H1 (cell line): ENCODE measurements around the gene RNF123. TPM values are rescaled to one million over a fixed set of nuclear protein-coding genes. Genes with fewer than 3 reads are reported as not detected.

Experiments used
- CTCF ChIA-PET: fragments of 300-600 bp; sonication (Branson Sonifier 250); formaldehyde crosslinking; loops from one replicate; lab custom pipeline; 2021; ENCODE audit not compliant: partially characterized antibody; lab: Charles Lee
- POLR2A ChIA-PET: fragments of 300-600 bp; sonication (Branson Sonifier 250); formaldehyde crosslinking; loops from one replicate; lab custom pipeline; 2021; ENCODE audit warnings: inconsistent platforms; ENCODE audit not compliant: partially characterized antibody; lab: Charles Lee
- DNase-seq, 2 experiments: peaks; one replicate each; pipeline versions ENCODE4 v3.0.0 to v3.0.0-alpha.2; 2010 to 2022; ENCODE audit warnings: low spot score in 2 of 2, low read depth in 1 of 2, mixed read lengths in 1 of 2
- FAIRE-seq: peaks from 2 replicates; lab custom pipeline; 2011; peaks lifted over from hg19 to GRCh38; lab: Jason Lieb, UNC
- H2AFZ ChIP-seq: 2 replicates; pipeline ENCODE4 v1.8.1; 2012; ENCODE audit warnings: low read length, inconsistent platforms
- H2AK5ac ChIP-seq: 2 replicates; pipeline ENCODE4 v1.6.1; 2013; ENCODE audit warnings: low read depth, low read length
- H2BK120ac ChIP-seq: replicated peaks from 2 replicates; pipeline ENCODE3; 2013; ENCODE audit warnings: low read depth, low read length, inconsistent platforms
- H2BK12ac ChIP-seq: 2 replicates; pipeline ENCODE4 v1.6.1; 2013; ENCODE audit warnings: low read depth, low read length
- H2BK15ac ChIP-seq: 2 replicates; pipeline ENCODE4 v1.6.1; 2013; ENCODE audit warnings: low read length
- H2BK20ac ChIP-seq: 2 replicates; pipeline ENCODE4 v1.6.1; 2013; ENCODE audit warnings: low read length
- H2BK5ac ChIP-seq: 2 replicates; pipeline ENCODE4 v1.6.1; 2013; ENCODE audit warnings: low read depth, low read length
- H3K14ac ChIP-seq: 2 replicates; pipeline ENCODE4 v1.6.1; 2013; ENCODE audit warnings: inconsistent platforms; ENCODE audit not compliant: insufficient read length
- H3K18ac ChIP-seq: 2 replicates; pipeline ENCODE4 v1.6.1; 2013; ENCODE audit warnings: low read length; ENCODE audit errors: extremely low read depth
- H3K23ac ChIP-seq: 2 replicates; pipeline ENCODE4 v1.6.1; 2013; ENCODE audit warnings: inconsistent platforms; ENCODE audit not compliant: insufficient read length
- H3K23me2 ChIP-seq: 2 replicates; pipeline ENCODE4 v1.6.1; 2013; ENCODE audit warnings: low read depth, low read length
- H3K27ac ChIP-seq: 2 replicates; pipeline ENCODE4 v1.6.1; 2011; ENCODE audit warnings: low read depth, low read length, inconsistent platforms
- H3K27me3 ChIP-seq, 4 experiments: replicated peaks in 1 of 4; 1 replicate in 1 of 4; 2 replicates in 3 of 4; pipeline versions ENCODE4 v1.6.1 to v1.8.1; 2011 to 2013; ENCODE audit warnings: low read length in 3 of 4, mild to moderate bottlenecking in 3 of 4, inconsistent platforms in 2 of 4, mixed read lengths in 2 of 4, moderate library complexity in 1 of 4; ENCODE audit not compliant: control insufficient read depth in 3 of 4, insufficient read depth in 3 of 4; ENCODE audit errors: extremely low read depth in 1 of 4
- H3K36me3 ChIP-seq, 4 experiments: 2 replicates each; pipeline versions ENCODE4 v1.6.1 to v1.8.1; 2011 to 2013; ENCODE audit warnings: mild to moderate bottlenecking in 4 of 4, low read length in 3 of 4, moderate library complexity in 2 of 4, control low read depth in 1 of 4, inconsistent platforms in 1 of 4; ENCODE audit not compliant: insufficient read depth in 4 of 4, control insufficient read depth in 2 of 4
- H3K4ac ChIP-seq: replicated peaks from 2 replicates; pipeline ENCODE3; 2013; ENCODE audit warnings: low read length, low read depth, mixed read lengths, inconsistent platforms; ENCODE audit not compliant: insufficient read length
- H3K4me1 ChIP-seq, 4 experiments: replicated peaks in 1 of 4; 1 replicate in 1 of 4; 2 replicates in 3 of 4; pipeline versions ENCODE4 v1.6.1 to v1.8.1; 2011 to 2013; ENCODE audit warnings: low read length in 3 of 4, inconsistent platforms in 2 of 4, mixed read lengths in 1 of 4; ENCODE audit not compliant: insufficient read depth in 4 of 4, control insufficient read depth in 3 of 4
- H3K4me2 ChIP-seq, 2 experiments: 2 replicates each; pipeline versions ENCODE4 v1.6.1 to v1.8.1; 2011 to 2013; ENCODE audit warnings: low read depth in 2 of 2, low read length in 2 of 2, control low read depth in 1 of 2, inconsistent platforms in 1 of 2, mild to moderate bottlenecking in 1 of 2; ENCODE audit not compliant: insufficient read depth in 1 of 2
- H3K4me3 ChIP-seq, 4 experiments: fragments of 200-600, 300-600 bp in 1 of 4; sonication (generic), shearing (Covaris generic), sonication (Bioruptor Twin) in 1 of 4; 2 replicates each; pipeline versions ENCODE4 v1.5.1 to v1.8.1; 2011 to 2016; ENCODE audit warnings: low read length in 4 of 4, low read depth in 3 of 4, control low read depth in 2 of 4, inconsistent platforms in 2 of 4, mild to moderate bottlenecking in 2 of 4, mixed read lengths in 1 of 4, moderate library complexity in 1 of 4; ENCODE audit not compliant: insufficient read depth in 2 of 4; ENCODE audit errors: extremely low read depth in 1 of 4
- H3K56ac ChIP-seq: replicated peaks from 2 replicates; pipeline ENCODE3; 2013; ENCODE audit warnings: low read depth, mild to moderate bottlenecking, mixed read lengths, low read length, inconsistent platforms; ENCODE audit not compliant: insufficient read length
- H3K79me1 ChIP-seq: 2 replicates; pipeline ENCODE4 v1.6.1; 2013; ENCODE audit warnings: low read depth, low read length, control low read depth
- H3K79me2 ChIP-seq, 2 experiments: 2 replicates each; pipeline versions ENCODE4 v1.6.1 to v1.8.1; 2012 to 2013; ENCODE audit warnings: low read length in 2 of 2, mild to moderate bottlenecking in 2 of 2, inconsistent platforms in 1 of 2; ENCODE audit not compliant: insufficient read depth in 2 of 2, control insufficient read depth in 1 of 2
- H3K9ac ChIP-seq, 4 experiments: replicated peaks in 1 of 4; 1 replicate in 1 of 4; 2 replicates in 3 of 4; pipeline versions ENCODE4 v1.6.1 to v1.8.1; 2011 to 2013; ENCODE audit warnings: low read depth in 3 of 4, low read length in 3 of 4, control low read depth in 2 of 4, mild to moderate bottlenecking in 2 of 4, moderate library complexity in 2 of 4, inconsistent platforms in 1 of 4; ENCODE audit errors: extremely low read depth in 1 of 4
- H3K9me3 ChIP-seq, 2 experiments: 2 replicates each; pipeline versions ENCODE4 v1.6.1 to v1.8.1; 2012 to 2013; ENCODE audit warnings: mild to moderate bottlenecking in 2 of 2, moderate library complexity in 2 of 2, control low read depth in 1 of 2, inconsistent platforms in 1 of 2, low read depth in 1 of 2, low read length in 1 of 2, mixed read lengths in 1 of 2; ENCODE audit not compliant: insufficient read depth in 2 of 2
- H4K20me1 ChIP-seq, 2 experiments: replicated peaks in 1 of 2; 2 replicates each; pipeline versions ENCODE3 to v1.8.1; 2011 to 2013; ENCODE audit warnings: inconsistent platforms in 2 of 2, low read length in 2 of 2, mild to moderate bottlenecking in 1 of 2; ENCODE audit not compliant: insufficient read depth in 2 of 2, control insufficient read depth in 1 of 2
- H4K5ac ChIP-seq: 2 replicates; pipeline ENCODE4 v1.6.1; 2013; ENCODE audit warnings: low read length, low read depth, mixed read lengths, inconsistent platforms; ENCODE audit not compliant: insufficient read length
- H4K8ac ChIP-seq: 2 replicates; pipeline ENCODE4 v1.8.0; 2013; ENCODE audit warnings: mild to moderate bottlenecking, moderate library complexity, low read length, inconsistent platforms; ENCODE audit not compliant: insufficient read depth; ENCODE audit errors: extremely low read depth
- H4K91ac ChIP-seq: replicated peaks from 2 replicates; pipeline ENCODE3; 2013; ENCODE audit warnings: low read length, mixed read lengths, inconsistent platforms; ENCODE audit not compliant: insufficient read length
- CTBP2 ChIP-seq: IDR thresholded peaks from 2 replicates; pipeline ENCODE4 v1.7.0; 2011; ENCODE audit warnings: borderline replicate concordance, mild to moderate bottlenecking, moderate library complexity, mixed read lengths, low read length; ENCODE audit not compliant: insufficient read depth, insufficient read length
- PHF8 ChIP-seq: fragments of 200-600 bp; sonication (generic); conservative IDR thresholded peaks from 2 replicates; pipeline ENCODE4 v1.7.1; 2012; ENCODE audit warnings: low read depth, mild to moderate bottlenecking, inconsistent platforms, low read length, moderate library complexity
- POLR2A ChIP-seq, 2 experiments: IDR thresholded peaks; 1 replicate in 1 of 2; 2 replicates in 1 of 2; pipeline ENCODE4 v1.6.1; 2011; ENCODE audit warnings: low read depth in 2 of 2, low read length in 2 of 2, mild to moderate bottlenecking in 2 of 2; ENCODE audit errors: control extremely low read depth in 1 of 2
- SRF ChIP-seq: IDR thresholded peaks from 2 replicates; pipeline ENCODE4 v1.6.1; 2011; ENCODE audit warnings: mild to moderate bottlenecking, low read depth, low read length, moderate library complexity
- USF2 ChIP-seq: IDR thresholded peaks from 2 replicates; pipeline ENCODE4 v1.6.1; 2011; ENCODE audit warnings: low read length, improper control_type of control experiment
- WGBS, 2 experiments: shearing (Covaris generic) in 1 of 2; methylation state at CpG; one replicate each; pipeline versions ENCODE4 v1.1.6 to v1.1.7; 2013 to 2015; ENCODE audit warnings: low lambda C conversion rate in 2 of 2, mixed read lengths in 2 of 2, inconsistent platforms in 1 of 2, low coverage in 1 of 2, missing lambda C conversion rate in 1 of 2; ENCODE audit not compliant: insufficient replicate concordance in 2 of 2, insufficient coverage in 1 of 2, insufficient read length in 1 of 2; ENCODE audit errors: extremely low coverage in 1 of 2, missing lambda C conversion rate in 1 of 2; 5-methylcytosine and 5-hydroxymethylcytosine counted together
- polyA plus RNA-seq, 7 experiments: library from polyadenylated mRNA; depleted of rRNA in 3 of 7; stranded (reverse) in 5 of 7; unstranded in 2 of 7; fragments of >200 nt in 5 of 7; fragments of 200-250 nt in 2 of 7; gene quantifications; 1 replicate in 5 of 7; 2 replicates in 1 of 7; 4 replicates in 1 of 7; pipeline versions ENCODE4 v1.2.1 to v1.2.3, GENCODE V29; 2011 to 2013; ENCODE audit warnings: missing spikeins in 2 of 7, mixed read lengths in 2 of 7
- total RNA-seq: library from RNA; stranded (reverse); fragmentation: NEBNext Ultra II Directional; extraction: Animal tissue kit (Norgen Biotek cat#: 25700); gene quantifications from 2 replicates; pipeline ENCODE4 v1.2.1, GENCODE V29; 2021

The RNF123 gene
- total and polyA plus RNA-seq, 2 of the 8 experiments (the other 6 are each of a cell fraction or from before 2014, with no cell fraction given), result 30.5 to 57.7 TPM

DNA sequence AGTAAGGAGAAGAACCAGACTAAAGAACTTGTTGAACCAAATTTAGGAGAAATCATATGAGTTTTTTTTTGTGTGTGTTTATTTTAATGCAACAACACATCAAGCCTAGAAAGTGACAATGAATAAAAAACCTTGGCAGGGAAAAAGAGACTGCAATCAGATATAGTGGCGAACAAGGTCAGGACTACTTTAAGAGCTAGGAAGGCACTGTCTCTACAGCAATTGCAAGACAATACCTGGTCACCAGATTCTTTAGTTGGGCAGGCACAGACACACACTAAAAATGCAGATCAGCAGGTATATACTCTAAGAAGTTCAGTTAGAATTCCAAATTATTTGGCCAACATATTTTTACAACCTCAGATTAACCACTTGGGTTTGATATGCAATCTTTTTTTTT is 65.2 kb downstream of the RNF123 start:
- POLR2A ChIA-PET, result interaction anchor here (0.6 to 1.3 kb wide), 2 partner anchors 18 to 175 kb away, joined by 3 to 5 read pairs; no protein-coding TSS in a partner anchor
- Histone ChIP-seq H2BK5ac (no peak overlapping the region), H3K4me1 (no peaks in the 10 kb centered on the region), H3K79me1 (peaks cover 2% of the 10 kb centered on the region; the same call in 1 of the 2 replicates), H3K36me3 (no peaks in the 10 kb centered on the region), H3K27me3 (no peaks in the 10 kb centered on the region), H4K20me1 (peaks cover 3 to 8% of the 10 kb centered on the region in 2 experiments), H3K27ac (no peak overlapping the region)
- no peak for TF ChIP-seq POLR2A (IDR thresholded peaks at IDR 0.05; ENCODE audit: control extremely low read depth in 1 of 2, low read depth in 2 of 2, low read length in 2 of 2)
- no peak for TF ChIP-seq CTBP2
- TF ChIP-seq SRF, result no peak
- TF ChIP-seq USF2, result no peak
- TF ChIP-seq PHF8, result no peak
- TF ChIP-seq, all 59 proteins: peak for 0
- H3K23me2 ChIP-seq, result no peaks in the 10 kb centered on the region
- H2BK20ac ChIP-seq, result no peak overlapping the region
- H3K9ac ChIP-seq, result no peak overlapping the region
- no peak overlapping the region for H3K56ac ChIP-seq
- peaks cover 0 to 64% of the 10 kb centered on the region in 2 experiments; a peak in 3 of 4 replicates for H3K79me2 ChIP-seq
- no peak overlapping the region for H4K5ac ChIP-seq
- H3K14ac ChIP-seq, result no peak overlapping the region
- H3K9me3 ChIP-seq, result no peaks in the 10 kb centered on the region
- no peak overlapping the region for H3K23ac ChIP-seq
- no peak overlapping the region for H2AK5ac ChIP-seq
- no peak overlapping the region for H3K4ac ChIP-seq
- no peak overlapping the region for H2BK120ac ChIP-seq
- no peak overlapping the region for H2AFZ ChIP-seq
- no peak overlapping the region for H3K4me2 ChIP-seq
- no peak overlapping the region for H4K8ac ChIP-seq
- FAIRE-seq (no peak), DNase-seq (no peak)
- 100% methylated on average over 1 of the region's 1 CpG; no CpG with 5 or more reads in 1 of the 2 experiments for WGBS, 2 experiments
- H2BK15ac ChIP-seq, result no peak overlapping the region
- no peak overlapping the region for H3K4me3 ChIP-seq
- no peak overlapping the region for H3K18ac ChIP-seq
- CTCF ChIA-PET, result interaction anchor here (1.4 kb wide), 1 partner anchor 10 kb away, joined by 4 read pairs; no protein-coding TSS in a partner anchor
- no peak overlapping the region for H4K91ac ChIP-seq
- no peak overlapping the region for H2BK12ac ChIP-seq
